Raji (cell line): ENCODE data around the gene IL15RA.

ENCODE experiments used
- POLR2A ChIP-seq: IDR thresholded peaks from 2 replicates; pipeline ENCODE4 v1.6.1; 2011; ENCODE audit warnings: low read depth, low read length, control low read depth; ENCODE audit not compliant: insufficient read depth

Gene IL15RA

GRCh38 chr10:5964736-5965135 lies 12.6 kb downstream of the IL15RA start:
- TF ChIP-seq POLR2A, result no peak

DNA sequence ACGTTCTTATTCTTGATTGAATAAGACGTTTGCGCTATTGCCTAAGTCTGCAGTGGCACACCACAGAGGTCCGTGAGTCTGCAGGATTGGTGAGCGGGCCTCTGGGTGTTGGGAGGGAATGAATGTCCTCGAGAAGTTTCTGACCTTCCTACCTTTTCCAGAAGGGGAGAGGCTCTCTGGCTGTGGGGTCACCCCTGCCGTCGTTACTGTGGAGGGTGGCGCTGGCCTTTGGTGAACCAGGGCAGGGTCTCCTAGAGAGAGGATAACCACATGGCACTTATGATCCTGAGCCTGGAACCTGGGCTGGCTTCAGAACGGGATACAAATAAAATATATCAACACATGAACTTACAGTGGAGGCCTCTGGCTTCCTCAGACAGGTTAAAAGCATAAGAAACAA lies 13.8 kb downstream of the IL15RA start:
- TF ChIP-seq POLR2A, result no peak

DNA sequence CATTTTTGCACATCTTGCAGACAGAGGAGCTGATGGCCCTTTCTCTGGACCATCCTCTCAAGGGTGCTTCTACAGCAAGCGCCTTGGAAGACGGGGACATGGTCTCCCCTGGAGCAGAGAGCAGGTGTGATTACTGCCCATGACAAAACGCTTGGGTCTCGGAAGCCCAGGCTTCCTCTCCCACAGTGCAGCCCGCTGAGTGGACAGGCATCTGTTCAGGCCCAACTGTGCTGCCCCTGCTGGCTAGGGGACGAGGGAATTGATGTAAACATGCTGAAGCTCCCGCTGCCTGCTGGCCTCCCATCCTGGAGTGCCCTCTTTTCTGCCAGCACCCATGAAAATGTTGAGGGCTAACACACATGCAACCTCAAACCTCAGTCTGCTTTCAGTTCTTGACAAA lies 14.3 kb downstream of the IL15RA start:
- no peak for TF ChIP-seq POLR2A

DNA sequence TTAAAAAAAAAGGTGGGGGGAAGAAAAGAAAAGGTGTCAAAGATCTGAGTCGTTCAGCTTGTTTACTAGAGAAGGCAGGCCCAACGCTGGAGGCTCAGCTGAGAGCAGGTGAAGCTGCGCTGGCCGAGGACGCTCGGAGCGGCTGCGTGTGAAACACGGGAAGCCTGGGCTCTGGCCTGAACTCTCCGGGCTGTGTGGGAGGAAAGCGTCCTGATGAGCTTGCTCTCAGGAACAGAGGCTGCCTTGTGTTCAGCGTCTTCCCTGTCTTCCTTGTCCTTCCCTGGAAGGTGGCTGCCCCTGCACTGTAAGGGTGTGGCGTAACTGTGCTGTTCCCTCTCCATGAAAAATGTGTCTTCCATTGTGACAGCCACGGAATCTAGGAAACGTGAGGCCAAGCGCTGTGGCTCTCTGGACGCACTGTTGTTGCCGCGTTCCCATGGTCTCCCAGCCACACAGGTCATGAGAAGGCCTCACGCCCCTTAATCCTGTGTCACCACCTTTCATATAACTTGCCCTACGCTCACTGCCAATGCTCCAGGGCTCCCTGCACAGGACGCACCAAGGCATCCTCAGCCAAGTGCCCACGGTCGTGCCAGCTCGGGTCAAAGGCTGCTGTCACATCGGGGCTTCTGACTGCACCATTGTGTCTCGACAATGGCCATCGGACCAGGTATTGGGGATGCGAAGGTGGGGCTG lies 15.8 kb downstream of the IL15RA start:
- no peak for TF ChIP-seq POLR2A

DNA sequence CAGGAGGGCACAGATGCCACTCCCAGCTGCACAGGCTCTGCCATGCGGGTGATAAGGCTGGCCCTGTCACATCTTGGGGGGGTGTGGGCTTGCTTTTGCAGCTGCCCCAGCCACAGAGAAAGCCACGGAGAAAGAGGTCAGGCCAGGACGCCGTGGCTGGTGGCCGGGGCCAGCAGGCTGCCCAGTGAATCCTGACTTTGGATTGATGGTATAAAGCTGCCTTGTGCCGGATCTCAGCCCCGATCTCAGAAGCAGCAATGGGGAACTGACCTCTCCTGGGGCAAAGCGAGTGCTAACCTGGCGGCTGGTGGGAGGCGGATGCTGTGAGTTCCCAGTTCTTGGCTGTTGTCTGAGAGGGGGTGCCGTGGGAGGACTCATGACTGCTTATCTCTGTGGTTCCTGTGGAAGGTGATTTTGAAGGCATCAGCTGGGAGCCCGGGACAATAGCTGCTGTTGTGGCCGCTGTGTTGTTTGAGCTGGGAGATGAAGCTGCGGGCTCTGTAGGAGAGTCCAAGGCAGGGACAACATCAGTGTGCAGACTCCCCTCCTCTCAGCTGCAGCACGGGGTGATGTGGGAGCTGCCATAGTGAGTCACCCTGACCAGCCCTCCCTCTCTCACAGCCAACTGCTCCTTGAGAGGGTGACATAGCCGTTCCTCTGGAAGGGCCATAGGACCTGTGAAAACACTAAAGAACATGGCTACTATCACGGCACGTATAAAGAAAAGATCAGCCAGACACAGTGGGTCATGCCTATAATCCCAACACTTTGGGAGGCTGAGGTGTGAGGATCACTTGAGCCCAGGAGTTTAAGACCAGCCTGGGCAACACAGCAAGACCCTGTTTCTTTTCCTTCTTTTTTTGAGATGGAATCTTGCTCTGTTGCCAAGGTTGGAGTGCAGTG lies 17.0 kb downstream of the IL15RA start:
- TF ChIP-seq POLR2A, result no peak

DNA sequence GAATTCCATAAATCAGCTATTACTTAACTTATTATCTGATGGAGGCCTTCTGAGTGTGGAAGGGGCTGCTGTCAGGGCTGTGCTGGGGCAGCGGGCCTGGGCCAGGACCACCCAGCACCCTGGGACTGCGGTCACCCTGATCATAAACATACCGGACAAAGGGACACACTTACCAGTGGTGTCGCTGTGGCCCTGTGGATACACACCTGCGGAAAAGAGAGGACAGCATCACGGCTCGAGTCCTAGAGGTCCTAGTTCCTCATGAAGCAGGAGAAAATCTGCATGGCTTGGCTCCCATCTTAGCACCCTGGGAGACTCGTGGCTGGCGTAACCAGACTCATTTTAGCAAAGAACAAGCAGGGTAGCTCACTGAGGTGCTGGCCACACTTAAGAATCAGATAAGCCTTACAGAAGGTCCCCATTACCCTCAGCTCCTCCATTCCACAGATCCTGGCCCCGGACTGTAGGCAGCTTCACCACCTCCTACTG lies 17.7 kb downstream of the IL15RA start:
- TF ChIP-seq POLR2A, result no peak

DNA sequence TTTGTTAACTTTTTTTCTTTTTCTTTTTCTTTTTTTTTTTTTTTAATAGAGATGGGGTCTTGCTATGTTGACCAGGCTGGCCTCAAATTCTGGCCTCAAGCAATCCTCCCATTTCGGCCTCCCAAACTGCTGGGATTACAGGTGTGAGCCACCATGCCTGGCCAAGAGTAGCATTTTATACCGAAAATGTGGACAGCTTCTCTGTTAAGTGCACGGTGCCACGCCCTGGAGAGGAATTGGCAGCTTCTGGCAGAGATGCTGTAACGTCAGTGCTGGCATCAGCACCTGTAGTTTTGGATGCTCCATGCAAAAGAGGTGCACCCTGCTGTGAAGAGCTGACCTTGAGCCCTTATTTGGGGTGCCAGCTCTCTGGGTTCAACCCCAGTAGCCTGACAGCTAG lies 18.2 kb downstream of the IL15RA start:
- no peak for TF ChIP-seq POLR2A

DNA sequence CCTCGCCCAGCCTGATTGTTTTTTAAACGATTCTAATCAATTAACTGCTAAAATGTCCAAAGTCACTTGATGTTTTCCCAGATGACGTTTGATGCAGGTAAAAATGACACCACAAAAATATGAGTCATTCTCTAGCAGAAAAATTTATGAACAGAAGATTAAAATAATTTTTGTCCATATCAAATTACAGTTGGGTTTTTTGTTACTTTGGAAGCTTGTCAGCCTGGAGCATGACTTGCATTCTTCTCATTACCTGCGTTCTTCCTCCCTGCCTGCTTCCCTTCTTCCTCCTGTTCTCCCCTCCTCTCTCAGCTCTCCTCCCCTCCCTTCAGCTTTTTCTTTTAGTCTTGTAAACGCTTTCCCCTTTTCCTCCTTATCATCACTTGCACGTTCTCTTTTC lies 18.7 kb downstream of the IL15RA start:
- no peak for TF ChIP-seq POLR2A

DNA sequence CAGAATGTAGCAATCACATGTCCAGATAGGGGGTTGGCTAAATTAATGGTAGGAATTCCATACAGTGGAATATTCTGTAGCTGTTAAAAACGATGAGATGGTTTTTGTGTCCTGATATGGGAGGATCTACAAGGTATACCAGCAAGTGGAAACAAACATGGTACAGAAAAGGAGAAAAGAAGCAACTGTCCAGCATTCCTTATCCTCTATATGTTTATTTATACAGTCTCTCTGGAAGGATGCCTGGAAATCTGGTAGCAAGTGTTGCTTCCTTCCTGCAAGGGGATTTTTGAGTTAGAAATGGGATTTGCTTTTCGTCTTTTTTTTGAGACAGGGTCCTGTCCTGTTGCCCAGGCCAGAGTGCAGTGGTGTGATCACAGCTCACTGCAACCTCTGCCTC lies 19.3 kb downstream of the IL15RA start:
- no peak for TF ChIP-seq POLR2A

- TF ChIP-seq POLR2A, result no peak
These were observed 21.0 kb downstream of the IL15RA start for GRCh38 chr10:5956146-5956936.

DNA sequence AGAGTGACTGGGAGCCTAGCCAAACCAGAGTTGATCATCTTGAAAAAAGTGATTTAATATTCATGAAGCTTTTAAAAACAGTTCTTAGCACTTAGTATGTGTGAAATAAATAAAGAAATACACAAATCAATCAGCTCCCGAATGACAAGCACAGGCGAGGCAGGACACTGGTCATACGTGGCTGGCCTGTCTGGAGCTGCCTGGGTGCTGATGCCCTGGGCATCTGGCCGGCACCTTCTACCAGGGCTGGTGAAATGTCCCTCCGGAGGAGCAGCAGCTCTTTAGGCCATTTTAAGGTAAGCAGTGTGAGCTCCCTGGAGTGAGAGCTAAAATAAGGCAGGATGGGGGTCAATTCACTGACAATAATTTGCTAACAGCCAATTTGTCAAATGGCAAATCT lies 23.7 kb downstream of the IL15RA start:
- TF ChIP-seq POLR2A, result no peak

- TF ChIP-seq POLR2A, result no peak
These were observed 24.5 kb downstream of the IL15RA start for GRCh38 chr10:5952731-5953385.

- no peak for TF ChIP-seq POLR2A
These were observed 25.5 kb downstream of the IL15RA start for GRCh38 chr10:5951721-5952407.

DNA sequence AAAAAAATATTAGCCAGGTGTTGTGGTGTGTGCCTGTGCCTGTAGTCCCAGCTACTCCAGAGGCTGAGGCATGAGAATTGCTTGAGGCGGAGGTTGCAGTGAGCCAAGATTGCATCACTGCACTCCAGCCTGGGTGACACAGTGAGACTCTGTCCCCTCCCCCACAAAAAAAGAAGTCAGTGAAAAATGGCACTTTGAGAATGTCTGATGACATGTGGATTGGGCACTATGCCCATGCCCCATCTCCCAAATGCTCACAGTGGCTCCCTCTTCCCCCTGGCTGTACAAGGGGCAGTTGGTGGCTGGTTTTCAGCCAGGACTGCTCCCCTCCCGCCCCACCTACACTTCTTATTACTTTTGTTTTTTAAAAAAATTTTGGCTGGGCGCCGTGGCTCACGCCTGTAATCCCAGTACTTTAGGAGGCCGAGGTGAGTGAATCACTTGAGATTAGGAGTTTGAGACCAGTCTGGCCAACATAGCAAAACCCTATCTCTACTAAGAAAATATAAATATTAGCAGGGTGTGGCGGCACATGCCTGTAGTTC lies 26.1 kb downstream of the IL15RA start:
- TF ChIP-seq POLR2A, result no peak

- no peak for TF ChIP-seq POLR2A
These were observed 28.2 kb downstream of the IL15RA start for GRCh38 chr10:5949009-5949759.
